Right forelimb (tissue), 1 donor: ENCODE results near the gene WEE1.

ENCODE experiments used
- DNase-seq: peaks from one replicate; pipeline ENCODE4 v3.0.0-alpha.2; 2018

The WEE1 gene

GRCh38 chr11:9625162-9625561 lies 51.7 kb downstream of the WEE1 start:
- DNase-seq: no peak

DNA sequence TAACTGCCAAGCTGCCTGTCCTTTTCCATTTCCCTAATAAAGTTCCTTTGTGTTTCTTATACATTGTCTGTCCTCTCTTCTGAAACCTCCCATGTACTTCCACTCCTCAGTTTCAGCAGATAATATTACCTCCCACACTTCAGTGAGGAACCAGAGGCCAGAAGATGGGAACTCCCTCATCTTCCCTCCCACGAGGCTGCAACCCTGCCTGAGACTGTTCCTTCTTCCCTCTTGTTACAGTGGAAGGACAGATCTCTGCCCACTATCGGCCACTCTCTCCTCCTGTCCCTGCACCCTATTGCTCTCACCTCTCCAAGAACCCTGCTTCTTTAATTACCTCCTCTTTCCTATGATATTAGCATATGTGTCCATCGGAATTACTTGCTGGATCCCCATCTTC lies 52.3 kb downstream of the WEE1 start:
- DNase-seq: no peak

- no peak for DNase-seq
Measured at GRCh38 chr11:9626496-9627394, 53.3 kb downstream of the WEE1 start.

GRCh38 chr11:9629064-9629463 lies 55.6 kb downstream of the WEE1 start:
- no peak for DNase-seq

DNA sequence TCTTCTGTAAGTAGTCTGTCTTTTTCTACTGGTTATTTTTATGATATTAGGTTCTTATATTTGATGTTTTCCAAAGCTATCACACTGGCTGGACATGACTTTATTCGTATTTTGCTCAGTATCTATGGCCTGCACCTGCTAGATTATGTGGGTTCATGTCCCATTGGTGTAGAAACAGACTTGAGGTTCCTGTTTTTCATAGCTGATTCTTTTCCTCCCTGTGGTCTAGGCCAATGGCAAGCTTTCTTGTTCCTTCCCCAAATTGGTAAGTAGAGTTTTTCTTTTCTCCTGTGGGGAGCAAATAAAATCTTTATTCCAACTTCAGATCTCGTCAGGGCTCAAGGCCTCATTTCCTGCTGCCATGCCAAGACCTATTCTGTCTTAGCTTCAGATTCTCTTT lies 60.2 kb downstream of the WEE1 start:
- DNase-seq: no peak

DNA sequence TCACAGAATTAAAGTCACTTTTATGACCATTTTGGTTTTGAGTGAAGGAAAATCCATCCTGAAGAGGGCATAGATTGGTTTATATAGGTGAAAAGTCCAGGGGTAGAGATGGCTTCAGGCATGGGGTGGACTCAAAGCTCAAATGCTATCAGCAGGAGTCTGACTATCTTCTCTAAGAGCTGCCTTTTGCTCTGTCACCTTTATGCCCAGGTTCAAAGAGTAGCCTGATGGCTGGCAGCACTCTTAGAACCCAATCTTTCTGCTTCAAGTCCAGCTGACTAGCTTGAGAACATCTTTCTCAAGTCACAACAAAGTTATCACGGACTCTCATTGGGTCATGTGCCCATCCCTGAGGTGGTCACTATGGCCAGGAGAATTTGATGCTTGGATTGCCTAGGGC lies 63.2 kb downstream of the WEE1 start:
- no peak for DNase-seq

GRCh38 chr11:9639099-9639498 lies 65.6 kb downstream of the WEE1 start:
- DNase-seq: no peak
